Vagina (tissue), 2 donors: ENCODE results near the gene ATP6V0C.
"Not testable (repeated sequence)": the region's sequence is repeated elsewhere in the genome, so short reads cannot be mapped to it uniquely, and the experiment has no call there.

Experiments used
- CTCF ChIP-seq, 3 experiments: fragments of 450-650 bp in 2 of 3; fragments of 200-600 bp in 1 of 3; sonication (generic) in 1 of 3; IDR thresholded peaks; one replicate each; pipeline ENCODE4 v1.5.1; 2017 to 2019; ENCODE audit warnings: antibody characterized with exemption in 3 of 3, mild to moderate bottlenecking in 2 of 3, moderate library complexity in 2 of 3
- POLR2A ChIP-seq, 2 donors: fragments of 450-650 bp; IDR thresholded peaks; one replicate each; pipeline ENCODE4 v1.6.1; 2017; ENCODE audit warnings: antibody characterized with exemption in 2 of 2, mild to moderate bottlenecking in 2 of 2, moderate library complexity in 2 of 2

- not testable (repeated sequence) for TF ChIP-seq CTCF, POLR2A (IDR thresholded peaks at IDR 0.05)
Measured at GRCh38 chr16:2557150-2557549, 43.4 kb downstream of the ATP6V0C start.
